HG02981 (cell line): ENCODE measurements around the gene TSPAN11.

ENCODE experiments used
- ATAC-seq: cut with Tn5 transposase; IDR thresholded peaks from one replicate; pipeline ENCODE4 v1.9.1; 2021; ENCODE audit warnings: mild to moderate bottlenecking, moderate library complexity; ENCODE audit not compliant: unreplicated experiment

TSPAN11 gene

DNA sequence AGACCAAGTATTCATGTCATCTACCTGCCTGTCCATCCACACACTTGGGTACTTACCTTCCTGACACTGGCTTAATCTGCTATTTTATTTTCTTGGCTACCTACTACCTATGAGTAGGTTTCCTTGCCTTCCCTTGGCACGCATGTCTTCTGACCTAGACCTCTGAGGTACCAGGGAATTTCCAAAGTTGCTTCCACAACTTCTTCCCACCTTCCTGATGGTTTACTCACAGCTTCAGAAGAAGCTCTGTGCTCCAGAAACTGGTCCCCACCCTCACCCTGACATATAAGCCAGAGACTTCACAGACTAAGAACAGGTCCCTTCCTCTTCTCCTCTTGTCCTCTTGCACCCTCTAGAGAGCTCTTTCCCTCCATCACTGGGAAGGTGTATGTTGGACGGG, 111.4 kb downstream of the TSPAN11 start:
- ATAC-seq = no peak

DNA sequence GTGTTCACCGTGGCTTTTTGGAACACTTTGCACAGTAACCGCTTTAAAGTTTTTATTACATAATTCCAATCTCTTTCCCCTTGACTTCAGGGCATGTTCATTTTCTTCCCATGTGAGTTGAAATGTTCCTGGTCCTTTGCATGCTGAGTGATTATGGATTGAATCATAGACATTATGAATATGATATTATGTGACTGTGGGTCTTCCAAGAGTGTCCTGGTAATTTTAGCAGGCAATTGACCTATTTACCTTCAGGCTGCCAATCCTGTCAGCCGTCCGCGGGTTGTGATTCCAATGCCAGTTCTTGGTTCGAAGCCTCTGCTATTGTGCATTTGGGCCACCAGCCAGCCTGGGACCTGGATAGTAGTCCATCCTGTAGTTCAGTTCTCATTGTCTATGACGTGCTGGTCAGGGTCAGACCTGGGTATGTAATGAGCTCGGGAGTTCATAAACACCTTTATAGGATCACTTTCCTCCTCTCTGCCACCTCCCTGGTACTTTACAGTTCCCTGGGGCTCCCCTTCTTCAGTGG, 114.6 kb downstream of the TSPAN11 start:
- no peak for ATAC-seq
